ENCODE measurements around the gene MMP2. TPM values are rescaled to one million over a fixed set of nuclear protein-coding genes. Genes with fewer than 3 reads are reported as not detected.

Gene MMP2
- total RNA-seq (107 and 128 TPM in 2 replicates), polyA plus RNA-seq (196 and 198 TPM in 2 replicates)

DNA sequence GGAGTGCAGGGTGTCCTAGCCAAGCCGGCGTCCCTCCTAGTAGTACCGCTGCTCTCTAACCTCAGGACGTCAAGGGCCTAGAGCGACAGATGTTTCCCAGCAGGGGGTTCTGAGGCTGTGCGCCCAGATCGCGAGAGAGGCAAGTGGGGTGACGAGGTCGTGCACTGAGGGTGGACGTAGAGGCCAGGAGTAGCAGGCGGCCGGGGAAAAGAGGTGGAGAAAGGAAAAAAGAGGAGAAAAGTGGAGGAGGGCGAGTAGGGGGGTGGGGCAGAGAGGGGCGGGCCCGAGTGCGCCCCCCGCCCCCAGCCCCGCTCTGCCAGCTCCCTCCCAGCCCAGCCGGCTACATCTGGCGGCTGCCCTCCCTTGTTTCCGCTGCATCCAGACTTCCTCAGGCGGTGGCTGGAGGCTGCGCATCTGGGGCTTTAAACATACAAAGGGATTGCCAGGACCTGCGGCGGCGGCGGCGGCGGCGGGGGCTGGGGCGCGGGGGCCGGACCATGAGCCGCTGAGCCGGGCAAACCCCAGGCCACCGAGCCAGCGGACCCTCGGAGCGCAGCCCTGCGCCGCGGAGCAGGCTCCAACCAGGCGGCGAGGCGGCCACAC is at the start of gene MMP2:
TSS of gene MMP2 (plus strand) at position 372 of the 603 bp plus-strand sequence. CDS start 282 bp downstream, outside the sequence.
- Histone ChIP-seq H3K27me3 (peaks cover 33% of the 10 kb centered on the region), H3K4me2 (peak within 1 kb of the TSS; percentile 82), H3K36me3 (replicated peaks; ENCODE audit: insufficient read depth, low read depth) (no peaks in the 10 kb centered on the region), H3K27ac (peak within 1 kb of the TSS; percentile 87), H3K9me3 (ENCODE audit: low read depth) (no peaks in the 10 kb centered on the region), H3K4me3 (peak within 1 kb of the TSS; percentile 64), H3K9me2 (replicated peaks; ENCODE audit: insufficient read depth) (no peaks in the 10 kb centered on the region), H2AFZ (no peak within 1 kb of the TSS), H4K20me1 (ENCODE audit: insufficient read depth, poor library complexity, severe bottlenecking) (peaks cover 15% of the 10 kb centered on the region), H3K79me2 (peaks cover 24% of the 10 kb centered on the region), H3K4me1 (ENCODE audit: insufficient read depth) (no peaks in the 10 kb centered on the region)
- WGBS (ENCODE audit: low lambda C conversion rate, missing lambda C conversion rate), result 8% methylated on average over 17 of the region's 46 CpGs
- DNase-seq (ENCODE audit: low spot score), result peak; percentile 81
- TF ChIP-seq EZH2phosphoT487 (IDR thresholded peaks at IDR 0.05; ENCODE audit: low read depth, severe bottlenecking, unreplicated experiment) (no peak), CTCF (IDR thresholded peaks at IDR 0.05; ENCODE audit: poor library complexity) (no peak), EZH2 (IDR thresholded peaks at IDR 0.05; ENCODE audit: borderline replicate concordance) (no peak)

DNA sequence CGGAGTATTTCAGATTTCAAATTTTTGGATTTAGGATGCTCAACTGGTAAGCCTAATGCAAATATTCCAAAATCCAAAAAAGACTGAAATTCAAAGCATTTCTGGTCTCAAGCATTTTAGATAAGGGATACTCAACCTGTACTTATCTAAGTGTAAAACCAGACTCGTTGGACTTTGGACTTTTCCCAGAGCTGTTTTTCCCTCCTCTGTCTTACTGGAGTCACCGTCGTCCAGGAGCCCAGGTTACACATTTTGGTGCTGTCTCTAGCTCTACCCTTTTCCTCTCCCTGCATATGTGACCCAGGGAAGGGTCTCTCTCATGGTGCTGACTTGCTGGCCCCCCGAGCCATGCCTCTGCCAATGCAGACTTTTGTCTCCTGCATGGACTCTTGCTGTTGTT is 46.0 kb upstream of the MMP2 start:
- DNase-seq (ENCODE audit: low spot score), result peak; percentile 42
- WGBS (ENCODE audit: low lambda C conversion rate, missing lambda C conversion rate), result 56% methylated on average over 5 of the region's 5 CpGs

GRCh38 chr16:55433535-55433934 is 45.5 kb upstream of the MMP2 start:
- no peak overlapping the region for H3K27ac ChIP-seq
- no peaks in the 10 kb centered on the region for H3K27me3 ChIP-seq
- H3K36me3 ChIP-seq (replicated peaks; ENCODE audit: insufficient read depth, low read depth), result no peaks in the 10 kb centered on the region
- H4K20me1 ChIP-seq (ENCODE audit: insufficient read depth, poor library complexity, severe bottlenecking), result no peaks in the 10 kb centered on the region
- WGBS (ENCODE audit: low lambda C conversion rate, missing lambda C conversion rate), result 79% methylated on average over 5 of the region's 5 CpGs
- no peaks in the 10 kb centered on the region for H3K79me2 ChIP-seq
- H3K9me3 ChIP-seq (ENCODE audit: low read depth), result no peaks in the 10 kb centered on the region
- H3K9me2 ChIP-seq (replicated peaks; ENCODE audit: insufficient read depth), result no peaks in the 10 kb centered on the region
- H3K4me3 ChIP-seq, result no peak overlapping the region
- H3K4me1 ChIP-seq (ENCODE audit: insufficient read depth), result no peaks in the 10 kb centered on the region
- H3K4me2 ChIP-seq, result no peak overlapping the region
- TF ChIP-seq EZH2 (IDR thresholded peaks at IDR 0.05; ENCODE audit: borderline replicate concordance), result no peak
- TF ChIP-seq CTCF (IDR thresholded peaks at IDR 0.05; ENCODE audit: poor library complexity), result no peak
- TF ChIP-seq EZH2phosphoT487 (IDR thresholded peaks at IDR 0.05; ENCODE audit: low read depth, severe bottlenecking, unreplicated experiment), result no peak
- DNase-seq (ENCODE audit: low spot score), result no peak
- H2AFZ ChIP-seq, result no peak overlapping the region

More for the DNA sequence above, 46.0 kb upstream of the MMP2 start:
- Histone ChIP-seq H3K4me1 (ENCODE audit: insufficient read depth) (no peaks in the 10 kb centered on the region), H3K27me3 (no peaks in the 10 kb centered on the region), H3K27ac (no peak overlapping the region), H2AFZ (no peak overlapping the region), H3K36me3 (replicated peaks; ENCODE audit: insufficient read depth, low read depth) (no peaks in the 10 kb centered on the region), H4K20me1 (ENCODE audit: insufficient read depth, poor library complexity, severe bottlenecking) (no peaks in the 10 kb centered on the region), H3K4me2 (no peak overlapping the region), H3K4me3 (no peak overlapping the region), H3K79me2 (no peaks in the 10 kb centered on the region), H3K9me2 (replicated peaks; ENCODE audit: insufficient read depth) (no peaks in the 10 kb centered on the region), H3K9me3 (ENCODE audit: low read depth) (no peaks in the 10 kb centered on the region)
- TF ChIP-seq EZH2phosphoT487 (IDR thresholded peaks at IDR 0.05; ENCODE audit: low read depth, severe bottlenecking, unreplicated experiment), result no peak
- TF ChIP-seq CTCF (IDR thresholded peaks at IDR 0.05; ENCODE audit: poor library complexity), result no peak
- TF ChIP-seq EZH2 (IDR thresholded peaks at IDR 0.05; ENCODE audit: borderline replicate concordance), result no peak
